Measurements from ENCODE around the gene APC2.
A peak's percentile ranks its signal among the peaks of the same experiment; 100 is the strongest.
"Not testable (repeated sequence)": the region's sequence is repeated elsewhere in the genome, so short reads cannot be mapped to it uniquely, and the experiment has no call there.

Gene APC2

GRCh38 chr19:1494115-1494815 lies 44.3 kb downstream of the APC2 start:
- no peak for DNase-seq (ENCODE audit: low read depth in 2 of 3, low spot score in 1 of 3)

DNA sequence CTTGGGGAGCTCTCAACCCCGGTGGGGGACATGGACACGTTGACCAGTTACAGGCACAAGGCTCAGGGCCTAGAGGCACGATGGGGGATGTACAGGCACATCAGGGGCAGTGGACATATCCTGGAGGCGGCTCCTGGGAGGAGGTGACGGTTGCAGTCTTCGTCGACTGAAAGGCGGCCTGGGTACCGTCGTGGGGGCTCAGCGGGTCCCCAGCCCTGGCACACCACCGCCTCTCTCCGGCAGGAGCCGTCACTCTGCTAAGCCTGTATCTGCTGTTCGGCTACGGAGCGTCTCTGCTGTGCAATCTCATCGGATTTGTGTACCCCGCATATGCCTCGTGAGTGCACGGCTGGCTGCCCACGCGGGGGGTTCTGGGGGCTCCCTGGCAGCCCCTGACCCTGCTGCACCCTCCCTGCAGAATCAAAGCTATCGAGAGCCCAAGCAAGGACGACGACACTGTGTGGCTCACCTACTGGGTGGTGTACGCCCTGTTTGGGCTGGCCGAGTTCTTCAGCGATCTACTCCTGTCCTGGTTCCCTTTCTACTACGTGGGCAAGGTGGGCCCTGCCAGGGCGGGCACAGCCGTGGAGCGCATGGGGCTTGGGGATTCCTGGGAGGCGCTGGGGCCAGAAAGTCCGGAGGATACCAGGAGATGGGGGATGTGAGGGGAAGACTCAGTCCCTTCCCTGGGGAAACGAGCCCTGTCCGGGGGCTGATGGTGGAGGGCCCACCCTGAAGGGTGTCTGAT lies 45.3 kb downstream of the APC2 start:
- no peak for DNase-seq (ENCODE audit: low read depth in 2 of 3, low spot score in 1 of 3)

- DNase-seq (ENCODE audit: low read depth in 2 of 3, low spot score in 1 of 3) = no peak
Observed at GRCh38 chr19:1495799-1496713, 46.1 kb downstream of the APC2 start.

GRCh38 chr19:1496714-1497577 lies 47.0 kb downstream of the APC2 start:
- no peak for DNase-seq (ENCODE audit: low read depth in 2 of 3, low spot score in 1 of 3)

- DNase-seq (ENCODE audit: low read depth in 2 of 3, low spot score in 1 of 3) = no peak
Observed at GRCh38 chr19:1497578-1498235, 47.8 kb downstream of the APC2 start.

DNA sequence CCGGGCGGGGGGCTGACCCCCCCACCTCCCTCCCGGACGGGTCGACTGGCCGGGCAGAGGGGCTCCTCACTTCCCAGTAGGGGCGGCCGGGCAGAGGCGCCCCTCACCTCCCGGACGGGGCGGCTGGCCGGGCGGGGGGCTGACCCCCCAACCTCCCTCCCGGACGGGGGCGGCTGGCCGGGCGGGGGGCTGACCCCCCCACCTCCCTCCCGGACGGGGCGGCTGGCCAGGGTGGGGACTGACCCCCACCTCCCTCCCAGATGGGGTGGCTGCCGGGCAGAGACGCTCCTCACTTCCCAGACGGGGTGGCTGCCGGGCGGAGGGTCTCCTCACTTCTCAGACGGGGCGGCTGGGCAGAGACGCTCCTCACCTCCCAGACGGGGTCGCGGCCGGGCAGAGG lies 49.3 kb downstream of the APC2 start:
- DNase-seq (ENCODE audit: low read depth in 2 of 3, low spot score in 1 of 3) = not testable (repeated sequence)

DNA sequence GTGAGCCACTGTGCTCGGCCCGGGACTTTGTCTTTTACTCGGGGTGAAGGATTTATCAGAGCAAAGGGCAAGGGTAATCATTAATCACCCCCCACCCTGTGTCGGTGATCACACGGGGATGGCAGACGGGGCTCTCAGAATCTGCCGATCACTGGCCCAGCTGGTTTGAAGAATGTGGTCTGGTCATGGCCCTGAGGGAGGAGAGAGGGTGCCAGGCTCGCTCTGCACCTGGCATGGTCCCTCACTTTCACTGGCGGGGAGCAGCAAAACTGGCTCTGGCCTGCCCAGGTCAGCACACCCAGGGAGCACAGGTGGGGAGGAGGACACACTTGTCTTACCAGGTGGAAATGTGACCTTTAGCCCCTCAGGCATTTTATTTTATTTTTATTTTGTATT lies 51.3 kb downstream of the APC2 start:
- no peak for DNase-seq (ENCODE audit: low read depth in 2 of 3, low spot score in 1 of 3)

- DNase-seq (ENCODE audit: low read depth in 2 of 3, low spot score in 1 of 3) = no peak
Observed at GRCh38 chr19:1502433-1503088, 52.6 kb downstream of the APC2 start.

GRCh38 chr19:1503089-1503924 lies 53.4 kb downstream of the APC2 start:
- peak; percentile 58 to 70 (median 65) for DNase-seq (ENCODE audit: low read depth in 2 of 3, low spot score in 1 of 3)

DNA sequence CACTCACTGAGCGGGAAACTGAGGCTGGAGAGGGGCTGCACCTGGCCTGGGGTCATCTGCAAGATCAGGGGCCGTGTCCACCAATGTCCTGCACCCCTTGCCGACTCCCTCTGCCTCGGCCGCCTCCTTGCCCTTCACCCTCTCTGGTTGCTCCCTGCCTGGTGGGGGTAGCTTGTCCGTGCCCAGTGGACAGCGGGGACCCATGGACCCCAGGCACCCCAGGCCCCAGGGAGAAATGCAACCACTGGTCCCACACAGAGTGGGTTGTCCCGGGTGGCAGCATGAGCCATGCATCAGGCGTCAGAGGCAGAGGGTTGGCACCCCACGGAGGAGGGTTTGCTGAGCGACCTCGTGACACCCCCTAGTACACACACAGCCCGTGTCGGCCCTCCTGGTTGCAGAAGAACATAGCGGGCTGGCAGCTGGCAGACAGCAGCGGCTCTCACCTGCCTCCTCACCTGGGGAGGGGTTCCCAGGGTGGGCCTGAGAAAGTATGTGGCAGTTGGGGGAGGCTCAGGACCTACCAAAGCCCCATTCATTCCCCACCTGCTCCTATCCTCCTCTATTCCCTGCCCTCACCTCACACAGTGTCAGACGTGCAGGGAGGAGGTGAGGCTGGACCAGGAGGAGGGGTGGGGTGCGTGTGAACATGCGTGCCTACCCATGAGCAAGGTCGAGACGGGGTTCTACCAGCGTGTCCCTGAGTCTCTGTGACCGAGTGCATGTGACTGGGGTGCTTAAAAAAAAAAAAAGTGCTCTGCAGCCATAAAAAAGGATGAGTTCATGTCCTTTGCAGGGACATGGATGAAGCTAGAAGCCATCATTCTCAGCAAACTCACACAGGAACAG lies 54.2 kb downstream of the APC2 start:
- no peak for DNase-seq (ENCODE audit: low read depth in 2 of 3, low spot score in 1 of 3)

GRCh38 chr19:1505012-1505411 lies 55.1 kb downstream of the APC2 start:
- DNase-seq (ENCODE audit: low read depth in 2 of 3, low spot score in 1 of 3) = no peak

- DNase-seq (ENCODE audit: low read depth in 2 of 3, low spot score in 1 of 3) = no peak
Observed at GRCh38 chr19:1505991-1506881, 56.3 kb downstream of the APC2 start.

- no peak for DNase-seq (ENCODE audit: low read depth in 2 of 3, low spot score in 1 of 3)
Observed at GRCh38 chr19:1507192-1507660, 57.3 kb downstream of the APC2 start.

DNA sequence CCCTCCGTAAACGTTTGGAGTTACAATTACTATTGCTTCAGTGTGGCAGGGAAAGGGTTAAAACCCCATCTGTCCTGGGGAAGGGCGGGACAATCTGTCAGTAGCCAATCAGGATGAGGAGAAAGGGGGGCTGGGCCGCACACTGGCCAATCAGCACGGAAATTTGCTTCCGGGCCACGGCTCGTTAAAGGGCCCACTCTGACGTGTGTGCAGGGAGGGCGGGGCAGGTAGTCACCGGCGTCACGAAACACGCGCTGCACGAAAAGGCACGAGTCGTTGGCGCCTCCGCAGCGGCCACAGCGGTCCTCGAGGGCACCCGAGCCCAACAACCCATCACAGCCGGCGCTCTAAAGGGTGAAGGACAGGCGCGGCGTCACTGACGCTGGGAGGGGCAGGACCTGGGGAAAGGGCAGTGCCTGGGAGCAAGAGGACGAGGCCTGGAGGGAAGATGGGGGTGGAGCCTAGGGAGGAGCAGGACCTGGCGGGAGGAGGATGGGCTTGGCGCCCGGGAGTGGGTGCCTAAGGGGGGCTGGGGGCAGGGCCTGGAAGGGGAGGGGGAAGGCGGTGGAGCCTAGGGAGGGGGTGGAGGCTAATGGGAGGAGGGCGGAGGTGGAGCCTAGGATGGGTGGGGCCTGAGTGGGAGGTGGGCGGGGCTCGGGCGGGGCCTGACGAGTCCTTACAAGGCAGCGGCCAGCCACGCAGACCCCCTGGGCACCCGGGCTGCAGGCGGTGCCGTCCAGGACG lies 58.0 kb downstream of the APC2 start:
- peak; percentile 86 to 95 (median 88) for DNase-seq (ENCODE audit: low read depth in 2 of 3, low spot score in 1 of 3)

DNA sequence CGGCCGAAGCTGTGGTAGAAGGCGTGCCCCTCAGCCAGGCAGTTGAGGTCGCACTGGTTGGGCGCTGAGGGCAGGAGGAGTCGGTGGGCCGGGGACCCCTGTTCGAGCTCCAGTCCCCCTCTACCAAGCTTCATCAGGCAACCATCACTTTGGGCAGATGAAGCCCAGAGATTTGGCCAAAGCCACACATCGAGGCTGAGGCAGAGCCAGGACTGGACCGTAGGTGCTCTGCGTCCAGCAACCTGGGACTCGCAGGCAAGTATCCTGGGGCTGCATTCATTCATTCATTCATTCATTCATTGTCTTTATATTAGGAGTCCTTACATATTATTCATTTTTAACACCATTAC lies 58.6 kb downstream of the APC2 start:
- no peak for DNase-seq (ENCODE audit: low read depth in 2 of 3, low spot score in 1 of 3)

Data from stimulated activated CD4-positive, alpha-beta T cell treated with anti-CD3 and anti-CD28 coated beads, Interleukin-12 subunit alpha, Interleukin-12 subunit beta, amount 100 ng/mL, for 48 hours (primary cell).